Astrocyte (in vitro differentiated cells and primary cell): ENCODE data around the gene TBC1D2B. TPM values are rescaled to one million over a fixed set of nuclear protein-coding genes. Genes with fewer than 3 reads are reported as not detected.

Experiments used
- DNase-seq: peaks from one replicate; pipeline ENCODE4 v3.0.0-alpha.2; 2010; ENCODE audit warnings: low read depth
- FAIRE-seq: peaks from 2 replicates; lab custom pipeline; 2011; peaks lifted over from hg19 to GRCh38; lab: Jason Lieb, UNC
- H2AFZ ChIP-seq: 2 replicates; pipeline ENCODE4 v1.6.0; 2012; ENCODE audit warnings: low read depth, low read length, inconsistent platforms
- H3K27ac ChIP-seq: 2 replicates; pipeline ENCODE4 v1.5.1; 2011; ENCODE audit warnings: low read depth, low read length, inconsistent platforms
- H3K27me3 ChIP-seq: 2 replicates; pipeline ENCODE4 v1.6.0; 2011; ENCODE audit warnings: low read length, inconsistent platforms; ENCODE audit not compliant: insufficient read depth
- H3K36me3 ChIP-seq: 2 replicates; pipeline ENCODE4 v1.5.1; 2011; ENCODE audit warnings: low read length, inconsistent platforms; ENCODE audit not compliant: insufficient read depth
- H3K4me1 ChIP-seq: 2 replicates; pipeline ENCODE4 v1.5.1; 2011; ENCODE audit warnings: low read length, inconsistent platforms; ENCODE audit not compliant: insufficient read depth
- H3K4me2 ChIP-seq: 2 replicates; pipeline ENCODE4 v1.6.0; 2012; ENCODE audit warnings: low read length, inconsistent platforms
- H3K4me3 ChIP-seq: 2 replicates; pipeline ENCODE4 v1.5.1; 2011; ENCODE audit warnings: low read depth, mild to moderate bottlenecking, low read length, inconsistent platforms; ENCODE audit not compliant: insufficient read depth
- H3K79me2 ChIP-seq: 2 replicates; pipeline ENCODE4 v1.6.0; 2012; ENCODE audit warnings: mild to moderate bottlenecking, low read length, inconsistent platforms; ENCODE audit not compliant: insufficient read depth
- H3K9ac ChIP-seq: 2 replicates; pipeline ENCODE4 v1.6.0; 2012; ENCODE audit warnings: mild to moderate bottlenecking, low read length, inconsistent platforms
- H3K9me3 ChIP-seq: 2 replicates; pipeline ENCODE4 v1.5.1; 2012; ENCODE audit warnings: low read depth, mild to moderate bottlenecking, low read length, inconsistent platforms; ENCODE audit not compliant: insufficient read depth
- H4K20me1 ChIP-seq: 2 replicates; pipeline ENCODE4 v1.6.0; 2012; ENCODE audit warnings: low read length, inconsistent platforms; ENCODE audit not compliant: insufficient read depth
- H3K27ac Mint-ChIP-seq: one replicate; pipeline ENCODE4 v1.8.0; 2021; ENCODE audit warnings: mild to moderate bottlenecking, mixed read lengths; ENCODE audit not compliant: unreplicated experiment
- H3K27me3 Mint-ChIP-seq: one replicate; pipeline ENCODE4 v1.8.0; 2021; ENCODE audit warnings: low read depth, mixed read lengths; ENCODE audit not compliant: unreplicated experiment
- H3K36me3 Mint-ChIP-seq: one replicate; pipeline ENCODE4 v1.8.0; 2021; ENCODE audit warnings: low read depth, mixed read lengths; ENCODE audit not compliant: unreplicated experiment
- H3K4me1 Mint-ChIP-seq: one replicate; pipeline ENCODE4 v1.8.0; 2021; ENCODE audit warnings: low read depth, mixed read lengths; ENCODE audit not compliant: unreplicated experiment
- H3K4me3 Mint-ChIP-seq: one replicate; pipeline ENCODE4 v1.8.0; 2021; ENCODE audit warnings: mild to moderate bottlenecking, moderate library complexity, mixed read lengths; ENCODE audit not compliant: unreplicated experiment
- H3K9me3 Mint-ChIP-seq: one replicate; pipeline ENCODE4 v1.8.0; 2021; ENCODE audit warnings: mild to moderate bottlenecking, mixed read lengths; ENCODE audit not compliant: unreplicated experiment
- EZH2 ChIP-seq: IDR thresholded peaks from 2 replicates; pipeline ENCODE4 v1.6.1; 2012; ENCODE audit warnings: mild to moderate bottlenecking, low read length, inconsistent platforms; ENCODE audit not compliant: insufficient read depth
- total RNA-seq: library from RNA; stranded (reverse); gene quantifications from 2 replicates; pipeline ENCODE4 v1.2.1, GENCODE V29; 2021
- TF ChIP-seq, protein P1 (sequence below): IDR thresholded peaks from 2 replicates; pipeline ENCODE4 v1.5.1; 2011; ENCODE audit warnings: low read depth, mild to moderate bottlenecking, inconsistent platforms, low read length, moderate library complexity; ENCODE audit not compliant: insufficient read depth

TBC1D2B gene
- total RNA-seq, 1 donor from 2014 or later = 21.3 TPM

DNA sequence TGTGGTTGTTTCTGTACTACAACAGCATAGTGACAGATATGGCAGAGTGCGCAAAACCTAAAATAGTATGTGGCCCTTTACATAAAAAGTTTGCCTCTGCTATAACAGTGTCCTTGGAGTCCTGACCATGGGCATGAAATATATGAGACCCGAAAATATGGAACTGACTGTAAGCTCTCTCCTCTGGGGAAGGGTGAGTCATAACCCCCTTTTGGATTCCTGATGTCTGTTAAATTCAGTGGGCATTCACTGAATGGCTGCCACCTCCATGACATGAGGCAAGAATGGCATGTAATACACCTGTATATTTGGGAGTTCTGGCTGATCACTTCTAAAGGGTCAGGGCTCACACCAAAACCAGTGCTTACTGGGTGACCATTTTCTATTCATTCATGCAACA is 6.1 kb downstream of the TBC1D2B start:
- no peaks in the 10 kb centered on the region for H3K9me3 Mint-ChIP-seq
- no peaks in the 10 kb centered on the region for H3K27me3 Mint-ChIP-seq
- Histone ChIP-seq H3K27ac (no peak overlapping the region), H2AFZ (no peak overlapping the region), H3K79me2 (peaks cover 92% of the 10 kb centered on the region), H4K20me1 (peaks cover 65% of the 10 kb centered on the region), H3K9ac (no peak overlapping the region), H3K4me3 (no peak overlapping the region), H3K27me3 (no peaks in the 10 kb centered on the region), H3K4me1 (peaks cover 64% of the 10 kb centered on the region), H3K9me3 (no peaks in the 10 kb centered on the region), H3K4me2 (no peak overlapping the region), H3K36me3 (no peaks in the 10 kb centered on the region)
- peaks cover 66% of the 10 kb centered on the region for H3K4me1 Mint-ChIP-seq
- H3K27ac Mint-ChIP-seq = no peak overlapping the region
- TF ChIP-seq EZH2 = no peak
- TF ChIP-seq, protein P1, sequence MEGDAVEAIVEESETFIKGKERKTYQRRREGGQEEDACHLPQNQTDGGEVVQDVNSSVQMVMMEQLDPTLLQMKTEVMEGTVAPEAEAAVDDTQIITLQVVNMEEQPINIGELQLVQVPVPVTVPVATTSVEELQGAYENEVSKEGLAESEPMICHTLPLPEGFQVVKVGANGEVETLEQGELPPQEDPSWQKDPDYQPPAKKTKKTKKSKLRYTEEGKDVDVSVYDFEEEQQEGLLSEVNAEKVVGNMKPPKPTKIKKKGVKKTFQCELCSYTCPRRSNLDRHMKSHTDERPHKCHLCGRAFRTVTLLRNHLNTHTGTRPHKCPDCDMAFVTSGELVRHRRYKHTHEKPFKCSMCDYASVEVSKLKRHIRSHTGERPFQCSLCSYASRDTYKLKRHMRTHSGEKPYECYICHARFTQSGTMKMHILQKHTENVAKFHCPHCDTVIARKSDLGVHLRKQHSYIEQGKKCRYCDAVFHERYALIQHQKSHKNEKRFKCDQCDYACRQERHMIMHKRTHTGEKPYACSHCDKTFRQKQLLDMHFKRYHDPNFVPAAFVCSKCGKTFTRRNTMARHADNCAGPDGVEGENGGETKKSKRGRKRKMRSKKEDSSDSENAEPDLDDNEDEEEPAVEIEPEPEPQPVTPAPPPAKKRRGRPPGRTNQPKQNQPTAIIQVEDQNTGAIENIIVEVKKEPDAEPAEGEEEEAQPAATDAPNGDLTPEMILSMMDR = no peak
- H3K4me3 Mint-ChIP-seq = no peak overlapping the region
- FAIRE-seq (no peak), DNase-seq (no peak)
- peaks cover 2% of the 10 kb centered on the region for H3K36me3 Mint-ChIP-seq

DNA sequence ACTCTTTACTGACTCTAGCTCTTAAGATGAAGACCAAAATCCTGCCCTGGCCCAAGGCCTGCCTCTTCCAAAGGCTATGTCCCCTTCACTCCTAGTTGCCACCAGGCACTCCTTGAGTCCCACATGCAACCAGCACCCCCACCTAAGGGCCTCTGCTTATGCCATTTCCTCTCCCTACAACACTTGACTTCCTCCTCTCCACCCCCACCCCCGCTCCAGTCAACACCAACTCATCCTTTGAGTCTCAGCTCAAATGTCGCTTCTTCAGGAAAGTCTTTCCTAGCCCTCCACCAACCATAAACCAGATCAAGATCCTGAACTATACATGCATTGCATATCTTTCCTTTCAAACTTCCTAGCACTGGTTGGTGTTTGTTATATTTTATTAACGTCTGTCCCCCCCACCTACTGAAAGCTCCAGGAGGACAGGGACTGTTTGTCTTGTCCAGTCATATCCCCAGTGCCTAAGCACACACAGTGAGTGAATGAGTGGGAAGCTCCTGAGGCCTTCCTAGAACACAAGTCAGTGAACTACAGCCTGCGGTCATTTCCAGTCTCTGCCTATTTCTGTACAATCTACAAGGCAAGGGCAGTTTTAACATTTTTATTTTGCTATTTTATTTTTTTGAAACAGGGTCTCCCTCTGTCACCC is 7.3 kb downstream of the TBC1D2B start:
- Histone ChIP-seq H3K36me3 (no peaks in the 10 kb centered on the region), H3K27me3 (no peaks in the 10 kb centered on the region), H3K27ac (no peak overlapping the region), H4K20me1 (peaks cover 73% of the 10 kb centered on the region), H3K9me3 (no peaks in the 10 kb centered on the region), H3K4me1 (peaks cover 65% of the 10 kb centered on the region), H3K9ac (no peak overlapping the region), H2AFZ (no peak overlapping the region), H3K79me2 (peaks cover 94% of the 10 kb centered on the region), H3K4me3 (no peak overlapping the region), H3K4me2 (peak overlapping the region; percentile 32)
- Mint-ChIP-seq H3K27me3 (no peaks in the 10 kb centered on the region), H3K9me3 (no peaks in the 10 kb centered on the region), H3K36me3 (peaks cover 2% of the 10 kb centered on the region), H3K27ac (peak overlapping the region; percentile 9), H3K4me1 (peaks cover 69% of the 10 kb centered on the region), H3K4me3 (no peak overlapping the region)
- no peak for DNase-seq
- FAIRE-seq = no peak
- TF ChIP-seq, protein P1 = no peak

DNA sequence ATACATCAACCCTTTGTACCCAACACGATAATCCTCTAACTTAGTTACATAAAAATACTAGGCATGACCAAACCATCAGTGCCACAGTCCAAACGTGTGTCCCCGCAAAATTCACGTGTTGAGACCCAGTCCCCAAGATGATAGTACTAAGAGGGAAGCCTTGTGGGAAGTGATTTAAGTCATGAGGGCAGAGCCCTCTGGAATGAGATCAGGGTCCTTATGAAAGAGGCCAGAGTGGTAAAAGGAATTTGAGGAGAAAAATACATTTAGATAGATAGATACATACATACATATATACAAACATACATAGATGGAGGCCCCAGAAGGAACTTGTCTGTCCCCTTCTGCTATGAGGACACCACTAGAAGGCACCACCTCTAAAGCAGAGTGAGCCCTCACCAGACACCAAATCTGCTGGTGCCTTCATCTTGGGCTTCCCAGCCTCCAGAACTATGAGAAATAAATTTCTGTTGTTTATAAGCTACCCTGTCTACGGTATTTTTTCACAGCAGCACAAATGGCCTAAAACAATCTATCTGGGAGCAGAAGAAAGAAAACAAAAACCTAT is 8.0 kb downstream of the TBC1D2B start:
- Mint-ChIP-seq H3K4me1 (peaks cover 69% of the 10 kb centered on the region), H3K36me3 (peaks cover 2% of the 10 kb centered on the region), H3K4me3 (no peak overlapping the region), H3K27ac (no peak overlapping the region), H3K27me3 (no peaks in the 10 kb centered on the region), H3K9me3 (no peaks in the 10 kb centered on the region)
- peaks cover 92% of the 10 kb centered on the region for H3K79me2 ChIP-seq
- no peaks in the 10 kb centered on the region for H3K9me3 ChIP-seq
- TF ChIP-seq, protein P1 = no peak
- no peak for TF ChIP-seq EZH2
- peaks cover 70% of the 10 kb centered on the region for H4K20me1 ChIP-seq
- H3K4me3 ChIP-seq = no peak overlapping the region
- peaks cover 67% of the 10 kb centered on the region for H3K4me1 ChIP-seq
- no peak for FAIRE-seq
- no peak overlapping the region for H3K27ac ChIP-seq
- no peaks in the 10 kb centered on the region for H3K27me3 ChIP-seq
- H3K36me3 ChIP-seq = no peaks in the 10 kb centered on the region
- no peak overlapping the region for H2AFZ ChIP-seq
- no peak for DNase-seq
- H3K9ac ChIP-seq = no peak overlapping the region
- H3K4me2 ChIP-seq = peak overlapping the region; percentile 32
